Loucy (cell line): Measurements from ENCODE around the gene RXRG.

Experiments
- H2AFZ ChIP-seq: fragments of 200-600 bp; sonication (generic); 2 replicates; pipeline ENCODE4 v1.6.0; 2016; ENCODE audit warnings: antibody characterized with exemption, mild to moderate bottlenecking, low read length, moderate library complexity
- H3F3A ChIP-seq: fragments of 200-600 bp; 2 replicates; pipeline ENCODE4 v1.6.0; 2016; ENCODE audit warnings: antibody characterized with exemption, low read depth, mild to moderate bottlenecking
- H3K27me3 ChIP-seq: fragments of 200-600 bp; sonication (generic); 2 replicates; pipeline ENCODE4 v1.6.1; 2014; ENCODE audit warnings: low read length, mild to moderate bottlenecking; ENCODE audit not compliant: insufficient read depth, poor library complexity, severe bottlenecking
- H3K36me3 ChIP-seq: fragments of 200-600 bp; sonication (generic); 2 replicates; pipeline ENCODE4 v1.6.1; 2016; ENCODE audit warnings: low read length; ENCODE audit not compliant: insufficient read depth
- H3K4me1 ChIP-seq: fragments of 200-600 bp; sonication (generic); 2 replicates; pipeline ENCODE4 v1.5.1; 2014; ENCODE audit warnings: low read length, mild to moderate bottlenecking; ENCODE audit not compliant: insufficient read depth, poor library complexity, severe bottlenecking
- H3K4me2 ChIP-seq: fragments of 200-600 bp; sonication (generic); 2 replicates; pipeline ENCODE4 v1.6.0; 2014; ENCODE audit warnings: antibody characterized with exemption, low read length, low read depth, mild to moderate bottlenecking; ENCODE audit not compliant: poor library complexity, severe bottlenecking
- H3K4me3 ChIP-seq: fragments of 200-600 bp; sonication (generic); 2 replicates; pipeline ENCODE4 v1.5.1; 2014; ENCODE audit warnings: low read length, mild to moderate bottlenecking, mixed read lengths; ENCODE audit not compliant: poor library complexity, severe bottlenecking
- H3K79me2 ChIP-seq: fragments of 200-600 bp; sonication (generic); 2 replicates; pipeline ENCODE4 v1.6.1; 2014; ENCODE audit warnings: low read length; ENCODE audit not compliant: insufficient read depth
- H3K9ac ChIP-seq: fragments of 200-600 bp; sonication (generic); 2 replicates; pipeline ENCODE4 v1.6.0; 2014; ENCODE audit warnings: mild to moderate bottlenecking, low read depth, low read length, moderate library complexity; ENCODE audit not compliant: poor library complexity, severe bottlenecking
- H3K9me2 ChIP-seq: fragments of 200-600 bp; sonication (generic); replicated peaks from 2 replicates; pipeline ENCODE4 v1.6.1; 2016; ENCODE audit warnings: low read depth, low read length, mixed read lengths
- H3K9me3 ChIP-seq: fragments of 200-600 bp; sonication (generic); 2 replicates; pipeline ENCODE4 v1.6.1; 2014; ENCODE audit warnings: mild to moderate bottlenecking, antibody characterized with exemption, low read length, low read depth; ENCODE audit not compliant: insufficient read depth
- H4K20me1 ChIP-seq: fragments of 200-600 bp; sonication (generic); 2 replicates; pipeline ENCODE4 v1.6.0; 2014; ENCODE audit warnings: antibody characterized with exemption, low read length, mild to moderate bottlenecking; ENCODE audit not compliant: insufficient read depth, poor library complexity, severe bottlenecking
- EZH2phosphoT487 ChIP-seq: fragments of 200-600 bp; IDR thresholded peaks from 2 replicates; pipeline ENCODE4 v1.6.1; 2018; ENCODE audit warnings: antibody characterized with exemption, mild to moderate bottlenecking, moderate library complexity, borderline replicate concordance
- TF ChIP-seq, protein P1 (sequence below): fragments of 200-600 bp; sonication (generic); conservative IDR thresholded peaks from 2 replicates; pipeline ENCODE4 v1.5.1; 2014; ENCODE audit warnings: mild to moderate bottlenecking, antibody characterized with exemption, low read length

The RXRG gene

GRCh38 chr1:165365341-165365740, 79.6 kb downstream of the RXRG start:
- Histone ChIP-seq H3F3A (no peaks in the 10 kb centered on the region), H3K4me1 (no peaks in the 10 kb centered on the region), H3K4me3 (no peak overlapping the region), H3K4me2 (no peak overlapping the region), H3K9me3 (no peaks in the 10 kb centered on the region), H3K27me3 (no peaks in the 10 kb centered on the region), H3K79me2 (no peaks in the 10 kb centered on the region), H2AFZ (no peak overlapping the region), H3K36me3 (no peaks in the 10 kb centered on the region), H3K9ac (no peak overlapping the region), H3K9me2 (no peaks in the 10 kb centered on the region), H4K20me1 (no peaks in the 10 kb centered on the region)
- TF ChIP-seq, protein P1, sequence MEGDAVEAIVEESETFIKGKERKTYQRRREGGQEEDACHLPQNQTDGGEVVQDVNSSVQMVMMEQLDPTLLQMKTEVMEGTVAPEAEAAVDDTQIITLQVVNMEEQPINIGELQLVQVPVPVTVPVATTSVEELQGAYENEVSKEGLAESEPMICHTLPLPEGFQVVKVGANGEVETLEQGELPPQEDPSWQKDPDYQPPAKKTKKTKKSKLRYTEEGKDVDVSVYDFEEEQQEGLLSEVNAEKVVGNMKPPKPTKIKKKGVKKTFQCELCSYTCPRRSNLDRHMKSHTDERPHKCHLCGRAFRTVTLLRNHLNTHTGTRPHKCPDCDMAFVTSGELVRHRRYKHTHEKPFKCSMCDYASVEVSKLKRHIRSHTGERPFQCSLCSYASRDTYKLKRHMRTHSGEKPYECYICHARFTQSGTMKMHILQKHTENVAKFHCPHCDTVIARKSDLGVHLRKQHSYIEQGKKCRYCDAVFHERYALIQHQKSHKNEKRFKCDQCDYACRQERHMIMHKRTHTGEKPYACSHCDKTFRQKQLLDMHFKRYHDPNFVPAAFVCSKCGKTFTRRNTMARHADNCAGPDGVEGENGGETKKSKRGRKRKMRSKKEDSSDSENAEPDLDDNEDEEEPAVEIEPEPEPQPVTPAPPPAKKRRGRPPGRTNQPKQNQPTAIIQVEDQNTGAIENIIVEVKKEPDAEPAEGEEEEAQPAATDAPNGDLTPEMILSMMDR, result no peak
- no peak for TF ChIP-seq EZH2phosphoT487

- H3K9me2 ChIP-seq, result no peaks in the 10 kb centered on the region
- no peaks in the 10 kb centered on the region for H3F3A ChIP-seq
- no peaks in the 10 kb centered on the region for H3K79me2 ChIP-seq
- H3K27me3 ChIP-seq, result no peaks in the 10 kb centered on the region
- H3K4me2 ChIP-seq, result no peak overlapping the region
- no peak overlapping the region for H3K4me3 ChIP-seq
- H4K20me1 ChIP-seq, result no peaks in the 10 kb centered on the region
- H3K9me3 ChIP-seq, result no peaks in the 10 kb centered on the region
- no peaks in the 10 kb centered on the region for H3K36me3 ChIP-seq
- no peaks in the 10 kb centered on the region for H3K4me1 ChIP-seq
- no peak for TF ChIP-seq EZH2phosphoT487
- TF ChIP-seq, protein P1, result no peak
- H3K9ac ChIP-seq, result no peak overlapping the region
- H2AFZ ChIP-seq, result no peak overlapping the region
Measured at GRCh38 chr1:165364568-165365133, 80.3 kb downstream of the RXRG start.

GRCh38 chr1:165356876-165357275, 88.0 kb downstream of the RXRG start:
- no peak overlapping the region for H3K9ac ChIP-seq
- TF ChIP-seq, protein P1, result no peak
- no peak for TF ChIP-seq EZH2phosphoT487
- no peaks in the 10 kb centered on the region for H3K9me2 ChIP-seq
- H3K79me2 ChIP-seq, result no peaks in the 10 kb centered on the region
- H3K9me3 ChIP-seq, result no peaks in the 10 kb centered on the region
- H3K4me3 ChIP-seq, result no peak overlapping the region
- H3F3A ChIP-seq, result no peaks in the 10 kb centered on the region
- no peaks in the 10 kb centered on the region for H4K20me1 ChIP-seq
- no peaks in the 10 kb centered on the region for H3K4me1 ChIP-seq
- no peaks in the 10 kb centered on the region for H3K27me3 ChIP-seq
- H3K4me2 ChIP-seq, result no peak overlapping the region
- H2AFZ ChIP-seq, result no peak overlapping the region
- no peaks in the 10 kb centered on the region for H3K36me3 ChIP-seq
